ENCODE results near the gene GSTA2. TPM values are rescaled to one million over a fixed set of nuclear protein-coding genes. Genes with fewer than 3 reads are reported as not detected.
"Not testable (repeated sequence)": the region's sequence is repeated elsewhere in the genome, so short reads cannot be mapped to it uniquely, and the experiment has no call there.

GSTA2 gene
- total RNA-seq, 1 experiment from 2014 or later: not detected

GRCh38 chr6:52727908-52728307 is 35.4 kb downstream of the GSTA2 start:
- DNase-seq (ENCODE audit: extremely low read depth, low read depth): no peak

GRCh38 chr6:52726741-52727535 is 36.3 kb downstream of the GSTA2 start:
- no peak for DNase-seq (ENCODE audit: extremely low read depth, low read depth)

- no peak for DNase-seq (ENCODE audit: extremely low read depth, low read depth)
Measured at GRCh38 chr6:52726193-52726542, 37.1 kb downstream of the GSTA2 start.

- no peak for DNase-seq (ENCODE audit: extremely low read depth, low read depth)
Measured at GRCh38 chr6:52725535-52726192, 37.6 kb downstream of the GSTA2 start.

- DNase-seq (ENCODE audit: extremely low read depth, low read depth): no peak
Measured at GRCh38 chr6:52725143-52725534, 38.1 kb downstream of the GSTA2 start.

GRCh38 chr6:52724406-52725121 is 38.7 kb downstream of the GSTA2 start:
- peak; percentile 51 for DNase-seq (ENCODE audit: extremely low read depth, low read depth)

GRCh38 chr6:52724042-52724405 is 39.3 kb downstream of the GSTA2 start:
- no peak for DNase-seq (ENCODE audit: extremely low read depth, low read depth)

GRCh38 chr6:52720321-52720720 is 43.0 kb downstream of the GSTA2 start:
- DNase-seq (ENCODE audit: extremely low read depth, low read depth): no peak

GRCh38 chr6:52718550-52718949 is 44.7 kb downstream of the GSTA2 start:
- no peak for DNase-seq (ENCODE audit: extremely low read depth, low read depth)

GRCh38 chr6:52714761-52715160 is 48.5 kb downstream of the GSTA2 start:
- not testable (repeated sequence) for DNase-seq (ENCODE audit: extremely low read depth, low read depth)

- DNase-seq (ENCODE audit: extremely low read depth, low read depth): no peak
Measured at GRCh38 chr6:52712136-52712535, 51.1 kb downstream of the GSTA2 start.

- DNase-seq (ENCODE audit: extremely low read depth, low read depth): no peak
Measured at GRCh38 chr6:52707963-52708680, 55.2 kb downstream of the GSTA2 start.

- DNase-seq (ENCODE audit: extremely low read depth, low read depth): no peak
Measured at GRCh38 chr6:52706001-52706400, 57.3 kb downstream of the GSTA2 start.

- DNase-seq (ENCODE audit: extremely low read depth, low read depth): not testable (repeated sequence)
Measured at GRCh38 chr6:52704781-52705502, 58.3 kb downstream of the GSTA2 start.

- DNase-seq (ENCODE audit: extremely low read depth, low read depth): no peak
Measured at GRCh38 chr6:52704060-52704459, 59.2 kb downstream of the GSTA2 start.

Other genes starting within 250 kb of the GSTA2 start
- gene TRAM2, start 186.4 kb downstream of the GSTA2 start, total RNA-seq (2014; rRNA removed; shearing (Covaris generic)): 12.1 and 13.1 TPM in 2 replicates
- 14.4 and 18.6 TPM in 2 replicates for gene TMEM14A, start 92.4 kb downstream of the GSTA2 start, total RNA-seq (2014; rRNA removed; shearing (Covaris generic))
- gene GSTA1, start 40.3 kb upstream of the GSTA2 start, total RNA-seq (2014; rRNA removed; shearing (Covaris generic)): not detected in 2 replicates
- gene GSTA5, start 77.3 kb upstream of the GSTA2 start, total RNA-seq (2014; rRNA removed; shearing (Covaris generic)): not detected in 2 replicates
- gene GSTA3, start 146.2 kb upstream of the GSTA2 start, total RNA-seq (2014; rRNA removed; shearing (Covaris generic)): not detected in 2 replicates
- 8.1 and 8.3 TPM in 2 replicates for gene GSTA4, start 231.8 kb upstream of the GSTA2 start, total RNA-seq (2014; rRNA removed; shearing (Covaris generic))

Measured in NCI-H460 (cell line).